H1 (cell line): Measurements from ENCODE around the gene ASF1A. TPM values are rescaled to one million over a fixed set of nuclear protein-coding genes. Genes with fewer than 3 reads are reported as not detected.

Experiments used
- CTCF ChIA-PET: fragments of 300-600 bp; sonication (Branson Sonifier 250); formaldehyde crosslinking; loops from one replicate; lab custom pipeline; 2021; ENCODE audit not compliant: partially characterized antibody; lab: Charles Lee
- POLR2A ChIA-PET: fragments of 300-600 bp; sonication (Branson Sonifier 250); formaldehyde crosslinking; loops from one replicate; lab custom pipeline; 2021; ENCODE audit warnings: inconsistent platforms; ENCODE audit not compliant: partially characterized antibody; lab: Charles Lee
- DNase-seq, 2 experiments: peaks; one replicate each; pipeline versions ENCODE4 v3.0.0 to v3.0.0-alpha.2; 2010 to 2022; ENCODE audit warnings: low spot score in 2 of 2, low read depth in 1 of 2, mixed read lengths in 1 of 2
- FAIRE-seq: peaks from 2 replicates; lab custom pipeline; 2011; peaks lifted over from hg19 to GRCh38; lab: Jason Lieb, UNC
- H2AFZ ChIP-seq: 2 replicates; pipeline ENCODE4 v1.8.1; 2012; ENCODE audit warnings: low read length, inconsistent platforms
- H2AK5ac ChIP-seq: 2 replicates; pipeline ENCODE4 v1.6.1; 2013; ENCODE audit warnings: low read depth, low read length
- H2BK120ac ChIP-seq: replicated peaks from 2 replicates; pipeline ENCODE3; 2013; ENCODE audit warnings: low read depth, low read length, inconsistent platforms
- H2BK12ac ChIP-seq: 2 replicates; pipeline ENCODE4 v1.6.1; 2013; ENCODE audit warnings: low read depth, low read length
- H2BK15ac ChIP-seq: 2 replicates; pipeline ENCODE4 v1.6.1; 2013; ENCODE audit warnings: low read length
- H2BK20ac ChIP-seq: 2 replicates; pipeline ENCODE4 v1.6.1; 2013; ENCODE audit warnings: low read length
- H2BK5ac ChIP-seq: 2 replicates; pipeline ENCODE4 v1.6.1; 2013; ENCODE audit warnings: low read depth, low read length
- H3K14ac ChIP-seq: 2 replicates; pipeline ENCODE4 v1.6.1; 2013; ENCODE audit warnings: inconsistent platforms; ENCODE audit not compliant: insufficient read length
- H3K18ac ChIP-seq: 2 replicates; pipeline ENCODE4 v1.6.1; 2013; ENCODE audit warnings: low read length; ENCODE audit errors: extremely low read depth
- H3K23ac ChIP-seq: 2 replicates; pipeline ENCODE4 v1.6.1; 2013; ENCODE audit warnings: inconsistent platforms; ENCODE audit not compliant: insufficient read length
- H3K23me2 ChIP-seq: 2 replicates; pipeline ENCODE4 v1.6.1; 2013; ENCODE audit warnings: low read depth, low read length
- H3K27ac ChIP-seq: 2 replicates; pipeline ENCODE4 v1.6.1; 2011; ENCODE audit warnings: low read depth, low read length, inconsistent platforms
- H3K27me3 ChIP-seq, 4 experiments: replicated peaks in 1 of 4; 1 replicate in 1 of 4; 2 replicates in 3 of 4; pipeline versions ENCODE4 v1.6.1 to v1.8.1; 2011 to 2013; ENCODE audit warnings: low read length in 3 of 4, mild to moderate bottlenecking in 3 of 4, inconsistent platforms in 2 of 4, mixed read lengths in 2 of 4, moderate library complexity in 1 of 4; ENCODE audit not compliant: control insufficient read depth in 3 of 4, insufficient read depth in 3 of 4; ENCODE audit errors: extremely low read depth in 1 of 4
- H3K36me3 ChIP-seq, 4 experiments: 2 replicates each; pipeline versions ENCODE4 v1.6.1 to v1.8.1; 2011 to 2013; ENCODE audit warnings: mild to moderate bottlenecking in 4 of 4, low read length in 3 of 4, moderate library complexity in 2 of 4, control low read depth in 1 of 4, inconsistent platforms in 1 of 4; ENCODE audit not compliant: insufficient read depth in 4 of 4, control insufficient read depth in 2 of 4
- H3K4ac ChIP-seq: replicated peaks from 2 replicates; pipeline ENCODE3; 2013; ENCODE audit warnings: low read length, low read depth, mixed read lengths, inconsistent platforms; ENCODE audit not compliant: insufficient read length
- H3K4me1 ChIP-seq, 4 experiments: replicated peaks in 1 of 4; 1 replicate in 1 of 4; 2 replicates in 3 of 4; pipeline versions ENCODE4 v1.6.1 to v1.8.1; 2011 to 2013; ENCODE audit warnings: low read length in 3 of 4, inconsistent platforms in 2 of 4, mixed read lengths in 1 of 4; ENCODE audit not compliant: insufficient read depth in 4 of 4, control insufficient read depth in 3 of 4
- H3K4me2 ChIP-seq, 2 experiments: 2 replicates each; pipeline versions ENCODE4 v1.6.1 to v1.8.1; 2011 to 2013; ENCODE audit warnings: low read depth in 2 of 2, low read length in 2 of 2, control low read depth in 1 of 2, inconsistent platforms in 1 of 2, mild to moderate bottlenecking in 1 of 2; ENCODE audit not compliant: insufficient read depth in 1 of 2
- H3K4me3 ChIP-seq, 4 experiments: fragments of 200-600, 300-600 bp in 1 of 4; sonication (generic), shearing (Covaris generic), sonication (Bioruptor Twin) in 1 of 4; 2 replicates each; pipeline versions ENCODE4 v1.5.1 to v1.8.1; 2011 to 2016; ENCODE audit warnings: low read length in 4 of 4, low read depth in 3 of 4, control low read depth in 2 of 4, inconsistent platforms in 2 of 4, mild to moderate bottlenecking in 2 of 4, mixed read lengths in 1 of 4, moderate library complexity in 1 of 4; ENCODE audit not compliant: insufficient read depth in 2 of 4; ENCODE audit errors: extremely low read depth in 1 of 4
- H3K56ac ChIP-seq: replicated peaks from 2 replicates; pipeline ENCODE3; 2013; ENCODE audit warnings: low read depth, mild to moderate bottlenecking, mixed read lengths, low read length, inconsistent platforms; ENCODE audit not compliant: insufficient read length
- H3K79me1 ChIP-seq: 2 replicates; pipeline ENCODE4 v1.6.1; 2013; ENCODE audit warnings: low read depth, low read length, control low read depth
- H3K79me2 ChIP-seq, 2 experiments: 2 replicates each; pipeline versions ENCODE4 v1.6.1 to v1.8.1; 2012 to 2013; ENCODE audit warnings: low read length in 2 of 2, mild to moderate bottlenecking in 2 of 2, inconsistent platforms in 1 of 2; ENCODE audit not compliant: insufficient read depth in 2 of 2, control insufficient read depth in 1 of 2
- H3K9ac ChIP-seq, 4 experiments: replicated peaks in 1 of 4; 1 replicate in 1 of 4; 2 replicates in 3 of 4; pipeline versions ENCODE4 v1.6.1 to v1.8.1; 2011 to 2013; ENCODE audit warnings: low read depth in 3 of 4, low read length in 3 of 4, control low read depth in 2 of 4, mild to moderate bottlenecking in 2 of 4, moderate library complexity in 2 of 4, inconsistent platforms in 1 of 4; ENCODE audit errors: extremely low read depth in 1 of 4
- H3K9me3 ChIP-seq, 2 experiments: 2 replicates each; pipeline versions ENCODE4 v1.6.1 to v1.8.1; 2012 to 2013; ENCODE audit warnings: mild to moderate bottlenecking in 2 of 2, moderate library complexity in 2 of 2, control low read depth in 1 of 2, inconsistent platforms in 1 of 2, low read depth in 1 of 2, low read length in 1 of 2, mixed read lengths in 1 of 2; ENCODE audit not compliant: insufficient read depth in 2 of 2
- H4K20me1 ChIP-seq, 2 experiments: replicated peaks in 1 of 2; 2 replicates each; pipeline versions ENCODE3 to v1.8.1; 2011 to 2013; ENCODE audit warnings: inconsistent platforms in 2 of 2, low read length in 2 of 2, mild to moderate bottlenecking in 1 of 2; ENCODE audit not compliant: insufficient read depth in 2 of 2, control insufficient read depth in 1 of 2
- H4K5ac ChIP-seq: 2 replicates; pipeline ENCODE4 v1.6.1; 2013; ENCODE audit warnings: low read length, low read depth, mixed read lengths, inconsistent platforms; ENCODE audit not compliant: insufficient read length
- H4K8ac ChIP-seq: 2 replicates; pipeline ENCODE4 v1.8.0; 2013; ENCODE audit warnings: mild to moderate bottlenecking, moderate library complexity, low read length, inconsistent platforms; ENCODE audit not compliant: insufficient read depth; ENCODE audit errors: extremely low read depth
- H4K91ac ChIP-seq: replicated peaks from 2 replicates; pipeline ENCODE3; 2013; ENCODE audit warnings: low read length, mixed read lengths, inconsistent platforms; ENCODE audit not compliant: insufficient read length
- CEBPB ChIP-seq: IDR thresholded peaks from 2 replicates; pipeline ENCODE4 v1.6.1; 2012; ENCODE audit warnings: low read depth, low read length
- EGR1 ChIP-seq: IDR thresholded peaks from 2 replicates; pipeline ENCODE4 v1.6.1; 2011; ENCODE audit warnings: low read depth, low read length, borderline replicate concordance
- EZH2 ChIP-seq: fragments of 200-600 bp; sonication (generic); IDR thresholded peaks from 2 replicates; pipeline ENCODE4 v1.7.1; 2012; ENCODE audit warnings: low read depth, mild to moderate bottlenecking, moderate library complexity, low read length, inconsistent platforms; ENCODE audit not compliant: severe bottlenecking
- GABPA ChIP-seq: IDR thresholded peaks from 2 replicates; pipeline ENCODE4 v1.6.1; 2011; ENCODE audit warnings: mild to moderate bottlenecking, low read length, moderate library complexity, borderline replicate concordance; ENCODE audit not compliant: insufficient read depth
- MAFK ChIP-seq: IDR thresholded peaks from 2 replicates; pipeline ENCODE4 v1.6.1; 2012; ENCODE audit warnings: low read depth, mild to moderate bottlenecking, improper control_type of control experiment, low read length
- RNF2 ChIP-seq: fragments of 200-900, 300-1000 bp; sonication (generic); IDR thresholded peaks from 2 replicates; pipeline ENCODE4 v1.7.1; 2016; ENCODE audit warnings: borderline replicate concordance, low read depth, mild to moderate bottlenecking, antibody characterized with exemption, low read length; ENCODE audit not compliant: poor library complexity, severe bottlenecking; ENCODE audit errors: missing control alignments
- SIRT6 ChIP-seq: IDR thresholded peaks from one replicate; pipeline ENCODE4 v1.7.1; 2012; ENCODE audit warnings: low read length, inconsistent platforms
- SIX5 ChIP-seq: IDR thresholded peaks from 2 replicates; pipeline ENCODE4 v1.6.1; 2011; ENCODE audit warnings: mild to moderate bottlenecking, low read depth, low read length
- TAF1 ChIP-seq: IDR thresholded peaks from 2 replicates; pipeline ENCODE4 v1.6.1; 2011; ENCODE audit warnings: mild to moderate bottlenecking, low read depth, low read length
- TBP ChIP-seq: IDR thresholded peaks from 2 replicates; pipeline ENCODE4 v1.6.1; 2011; ENCODE audit warnings: low read depth, low read length, improper control_type of control experiment
- polyA plus RNA-seq, 7 experiments: library from polyadenylated mRNA; depleted of rRNA in 3 of 7; stranded (reverse) in 5 of 7; unstranded in 2 of 7; fragments of >200 nt in 5 of 7; fragments of 200-250 nt in 2 of 7; gene quantifications; 1 replicate in 5 of 7; 2 replicates in 1 of 7; 4 replicates in 1 of 7; pipeline versions ENCODE4 v1.2.1 to v1.2.3, GENCODE V29; 2011 to 2013; ENCODE audit warnings: missing spikeins in 2 of 7, mixed read lengths in 2 of 7
- total RNA-seq: library from RNA; stranded (reverse); fragmentation: NEBNext Ultra II Directional; extraction: Animal tissue kit (Norgen Biotek cat#: 25700); gene quantifications from 2 replicates; pipeline ENCODE4 v1.2.1, GENCODE V29; 2021

The ASF1A gene
- total and polyA plus RNA-seq, 2 of the 8 experiments (the other 6 are each of a cell fraction or from before 2014, with no cell fraction given): 11.4 to 50.2 TPM

- no peak overlapping the region for H3K4ac ChIP-seq
- H3K9me3 ChIP-seq: no peaks in the 10 kb centered on the region
- H3K79me1 ChIP-seq: no peaks in the 10 kb centered on the region
- no peak for FAIRE-seq
- H2AFZ ChIP-seq: no peak overlapping the region
- no peak overlapping the region for H3K9ac ChIP-seq
- no peak overlapping the region for H2BK120ac ChIP-seq
- H4K8ac ChIP-seq: no peak overlapping the region
- no peak overlapping the region for H2BK12ac ChIP-seq
- no peak overlapping the region for H4K5ac ChIP-seq
- no peak overlapping the region for H2BK15ac ChIP-seq
- no peak overlapping the region for H2AK5ac ChIP-seq
- no peak overlapping the region for H2BK5ac ChIP-seq
- ChIA-PET CTCF (interaction anchor here (1.1 to 1.2 kb wide), 2 partner anchors 10 to 11 kb away, joined by 3 to 6 read pairs; no protein-coding TSS in a partner anchor), POLR2A (interaction anchor here (1.4 kb wide), 1 partner anchor 10 kb away, joined by 5 read pairs; no protein-coding TSS in a partner anchor)
- H3K4me3 ChIP-seq: no peak overlapping the region
- no peak overlapping the region for H3K18ac ChIP-seq
- no peak overlapping the region for H3K23ac ChIP-seq
- no peak overlapping the region for H3K27ac ChIP-seq
- H4K20me1 ChIP-seq: no peaks in the 10 kb centered on the region
- no peak overlapping the region for H4K91ac ChIP-seq
- H3K4me2 ChIP-seq: no peak overlapping the region
- H3K79me2 ChIP-seq: peaks cover 0 to 4% of the 10 kb centered on the region in 2 experiments; a peak in 1 of 4 replicates
- TF ChIP-seq GABPA (no peak), RNF2 (no peak), CEBPB (no peak), EGR1 (no peak), TAF1 (no peak), SIRT6 (no peak), MAFK (no peak), SIX5 (no peak), EZH2 (no peak), TBP (no peak)
- H3K56ac ChIP-seq: no peak overlapping the region
- H3K23me2 ChIP-seq: no peaks in the 10 kb centered on the region; the same call in 1 of the 2 replicates
- H3K27me3 ChIP-seq: no peaks in the 10 kb centered on the region
- no peak overlapping the region for H3K14ac ChIP-seq
- DNase-seq: no peak
- no peaks in the 10 kb centered on the region for H3K4me1 ChIP-seq
- H2BK20ac ChIP-seq: no peak overlapping the region
- H3K36me3 ChIP-seq: no peaks in the 10 kb centered on the region
Measured at GRCh38 chr6:118872318-118872717, 21.6 kb upstream of the ASF1A start.
